NCI-H2029 treated with DMSO at 0.1 percent for 48 hours (cell line): ENCODE data around the gene KCNJ1.

ENCODE experiments used
- DNase-seq: peaks from one replicate; lab custom pipeline; 2025; lab: John Stamatoyannopoulos, UW

KCNJ1 gene

DNA sequence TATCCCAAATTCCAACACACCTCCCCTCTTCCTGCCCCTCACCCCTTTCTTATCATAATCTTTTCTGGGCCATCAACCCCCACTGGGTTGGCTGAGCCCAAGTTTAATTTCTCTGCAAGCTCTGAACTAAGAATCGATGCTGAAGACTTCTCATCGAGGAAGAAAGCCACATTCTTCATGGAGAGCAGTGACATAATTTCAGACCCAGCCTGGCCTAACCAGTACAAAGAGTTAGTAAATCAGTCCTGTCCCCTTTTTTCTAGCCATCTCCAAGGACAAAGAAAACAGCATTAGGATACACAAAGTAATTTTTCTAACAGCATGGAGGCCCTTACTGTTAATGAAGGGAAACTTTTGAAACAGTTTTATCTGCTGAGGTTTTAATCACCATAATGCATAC, 45.0 kb downstream of the KCNJ1 start:
- no peak for DNase-seq

GRCh38 chr11:128821556-128821955, 45.5 kb downstream of the KCNJ1 start:
- no peak for DNase-seq

DNA sequence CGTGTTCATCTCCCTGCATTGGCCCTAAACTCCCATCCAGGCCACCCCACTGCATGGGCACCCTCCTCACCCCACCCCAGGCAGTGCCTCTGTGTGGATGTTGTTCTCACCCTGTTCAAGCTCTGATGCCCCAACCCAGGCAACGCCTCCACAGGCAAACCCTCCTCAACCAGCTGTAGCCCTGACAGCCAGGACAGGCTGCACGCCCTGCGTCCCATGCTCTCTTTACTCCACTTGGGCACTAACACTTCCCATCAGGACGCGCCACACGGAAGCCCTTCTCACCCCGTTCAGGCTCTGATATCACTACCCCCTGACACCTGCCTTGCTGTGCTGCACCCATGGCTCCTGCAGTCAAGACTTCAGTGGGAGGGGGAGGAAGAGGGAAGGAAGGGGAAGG, 47.9 kb downstream of the KCNJ1 start:
- no peak for DNase-seq

GRCh38 chr11:128814856-128815705, 52.0 kb downstream of the KCNJ1 start:
- no peak for DNase-seq

- no peak for DNase-seq
These were observed 53.4 kb downstream of the KCNJ1 start for GRCh38 chr11:128813729-128814128.

DNA sequence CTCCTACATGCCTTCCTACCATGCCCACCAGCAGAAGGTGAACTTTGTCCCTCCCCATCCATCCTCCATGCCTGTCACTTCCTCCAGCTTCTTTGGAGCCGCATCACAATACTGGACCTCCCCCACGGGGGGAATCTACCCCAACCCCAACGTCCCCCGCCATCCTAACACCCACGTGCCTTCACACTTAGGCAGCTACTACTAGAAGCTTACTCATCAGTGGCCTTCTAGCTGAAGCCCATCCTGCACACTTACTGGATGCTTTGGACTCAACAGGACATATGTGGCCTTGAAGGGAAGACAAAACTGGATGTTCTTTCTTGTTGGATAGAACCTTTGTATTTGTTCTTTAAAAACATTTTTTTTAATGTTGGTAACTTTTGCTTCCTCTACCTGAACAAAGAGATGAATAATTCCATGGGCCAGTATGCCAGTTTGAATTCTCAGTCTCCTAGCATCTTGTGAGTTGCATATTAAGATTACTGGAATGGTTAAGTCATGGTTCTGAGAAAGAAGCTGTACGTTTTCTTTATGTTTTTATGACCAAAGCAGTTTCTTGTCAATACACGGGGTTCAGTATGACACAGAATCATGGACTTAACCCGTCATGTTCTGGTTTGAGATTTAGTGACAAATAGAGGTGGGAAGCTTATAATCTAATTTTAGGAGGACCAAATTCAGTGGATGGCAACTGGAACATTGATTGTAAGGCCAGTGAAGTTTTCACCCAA, 56.1 kb downstream of the KCNJ1 start:
- no peak for DNase-seq

- no peak for DNase-seq
These were observed 58.0 kb downstream of the KCNJ1 start for GRCh38 chr11:128809128-128809527.

DNA sequence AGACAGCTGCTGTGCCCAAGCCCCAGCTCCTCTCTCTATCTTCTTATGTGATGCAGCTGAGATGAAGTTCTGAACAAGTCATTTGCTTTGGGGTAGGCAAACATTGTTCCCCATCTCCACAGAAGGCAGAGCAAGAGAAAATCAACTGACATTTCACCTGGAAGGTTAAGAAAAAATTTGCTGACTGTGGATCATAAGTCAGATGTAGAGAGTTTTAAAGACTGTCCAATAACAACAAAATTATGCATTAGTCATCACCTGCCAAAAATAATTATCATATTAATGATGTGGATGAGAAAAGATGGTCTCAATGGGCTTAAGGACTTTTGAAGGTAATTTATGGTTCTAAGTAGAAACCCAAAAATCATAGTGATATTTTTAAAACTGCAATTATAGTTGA, 59.2 kb downstream of the KCNJ1 start:
- DNase-seq = no peak

DNA sequence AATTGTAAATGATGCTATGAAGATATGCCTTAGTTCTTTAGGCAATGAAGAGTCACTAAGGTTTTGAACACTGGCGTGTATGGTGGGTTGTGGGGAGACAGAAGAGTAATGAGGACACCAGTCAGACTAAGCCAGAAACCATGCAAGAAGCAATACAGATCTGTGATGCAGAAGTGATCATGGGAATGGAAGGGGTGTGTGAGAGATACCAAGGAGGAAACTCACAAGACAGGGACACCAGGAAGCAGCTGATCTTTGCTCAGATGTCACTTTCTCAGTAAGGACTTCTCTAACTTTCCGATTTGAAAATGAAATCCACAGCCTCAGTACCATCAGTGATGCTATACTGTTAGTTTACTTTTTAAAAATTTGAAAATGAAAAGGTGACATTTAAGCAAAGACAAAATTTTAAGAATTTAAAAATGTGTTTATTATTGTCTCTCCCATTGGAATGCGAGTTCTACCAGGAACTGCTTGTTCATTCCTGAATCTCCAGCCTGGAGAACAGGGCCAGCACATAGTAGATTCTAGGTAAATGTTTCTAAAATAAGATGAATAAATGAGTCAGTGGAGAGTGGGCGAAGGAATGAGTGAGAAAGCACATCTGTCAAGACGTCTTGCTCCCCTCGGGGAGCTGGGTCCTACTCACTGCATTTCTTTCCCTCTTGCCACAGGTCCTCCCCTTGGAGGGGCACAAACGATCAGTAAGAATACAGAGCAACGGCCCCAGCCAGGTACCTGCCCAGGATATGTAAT, 60.4 kb downstream of the KCNJ1 start:
- no peak for DNase-seq

DNA sequence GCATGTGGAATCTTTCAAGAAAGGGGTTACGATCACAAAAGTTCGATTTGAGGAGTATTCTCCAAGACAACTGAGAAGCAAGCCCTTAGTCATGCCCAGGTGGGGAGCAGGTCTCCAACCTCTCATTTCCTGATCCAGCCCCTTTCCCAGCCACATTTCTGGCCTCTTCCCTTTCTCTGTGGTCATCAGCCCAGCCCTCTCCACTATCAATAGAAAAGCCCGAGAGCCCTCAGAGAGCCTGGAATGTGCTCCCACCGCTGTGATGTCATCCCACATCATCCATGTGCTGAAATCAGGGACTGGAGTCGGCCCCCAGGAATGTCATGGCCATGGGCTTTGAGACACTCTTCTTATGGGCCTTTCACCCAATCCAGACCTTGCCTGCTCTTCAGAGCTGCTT, 62.6 kb downstream of the KCNJ1 start:
- no peak for DNase-seq

GRCh38 chr11:128803449-128804245, 63.4 kb downstream of the KCNJ1 start:
- no peak for DNase-seq

- no peak for DNase-seq
These were observed 64.1 kb downstream of the KCNJ1 start for GRCh38 chr11:128803011-128803410.

GRCh38 chr11:128802358-128802981, 64.6 kb downstream of the KCNJ1 start:
- no peak for DNase-seq

GRCh38 chr11:128800871-128801417, 66.2 kb downstream of the KCNJ1 start:
- no peak for DNase-seq

DNA sequence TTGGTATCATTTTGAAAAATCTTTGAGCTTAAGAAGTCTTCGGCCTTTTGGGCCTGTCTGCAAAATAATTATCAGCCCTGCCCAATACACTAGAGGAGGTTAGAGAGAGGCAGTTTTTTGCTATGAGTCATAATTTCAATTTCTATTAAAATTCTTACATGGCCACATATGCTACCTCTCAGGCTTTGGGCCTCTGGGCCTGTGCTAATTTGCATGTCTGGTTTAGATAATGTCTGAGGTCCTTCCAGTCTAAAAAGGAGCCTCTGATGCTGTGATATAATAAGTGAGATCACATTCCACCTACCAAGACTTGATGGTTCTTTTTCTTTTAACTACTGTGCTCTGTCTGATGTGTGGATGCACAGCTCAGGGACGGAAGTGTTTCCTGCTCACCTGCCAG, 70.8 kb downstream of the KCNJ1 start:
- no peak for DNase-seq

DNA sequence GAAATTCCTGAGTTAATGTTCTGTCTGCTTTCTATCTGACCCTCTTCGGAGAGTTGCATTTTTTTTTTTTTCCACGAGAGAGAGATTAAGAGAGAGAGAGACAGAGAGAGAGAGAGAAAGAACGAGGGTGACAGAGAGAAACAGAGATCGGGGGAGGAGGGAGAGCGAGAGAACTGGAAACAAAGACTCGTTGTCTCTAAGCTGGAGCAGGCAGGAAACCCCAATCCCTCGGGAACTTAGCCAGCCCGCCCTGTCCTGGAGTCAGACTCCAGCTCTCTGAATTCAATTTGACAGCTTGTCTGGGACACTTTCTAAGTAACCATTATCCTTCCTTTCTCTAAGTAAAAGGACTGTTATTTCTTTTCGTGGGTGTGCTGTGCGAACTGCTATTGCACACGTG, 76.9 kb downstream of the KCNJ1 start:
- DNase-seq = no peak

- DNase-seq = no peak
These were observed 77.5 kb downstream of the KCNJ1 start for GRCh38 chr11:128789497-128790150.
